ENCODE measurements around the gene MYBPH.

GRCh38 chr1:203184467-203184866, 8.8 kb upstream of the MYBPH start:
- TF ChIP-seq, protein P1, sequence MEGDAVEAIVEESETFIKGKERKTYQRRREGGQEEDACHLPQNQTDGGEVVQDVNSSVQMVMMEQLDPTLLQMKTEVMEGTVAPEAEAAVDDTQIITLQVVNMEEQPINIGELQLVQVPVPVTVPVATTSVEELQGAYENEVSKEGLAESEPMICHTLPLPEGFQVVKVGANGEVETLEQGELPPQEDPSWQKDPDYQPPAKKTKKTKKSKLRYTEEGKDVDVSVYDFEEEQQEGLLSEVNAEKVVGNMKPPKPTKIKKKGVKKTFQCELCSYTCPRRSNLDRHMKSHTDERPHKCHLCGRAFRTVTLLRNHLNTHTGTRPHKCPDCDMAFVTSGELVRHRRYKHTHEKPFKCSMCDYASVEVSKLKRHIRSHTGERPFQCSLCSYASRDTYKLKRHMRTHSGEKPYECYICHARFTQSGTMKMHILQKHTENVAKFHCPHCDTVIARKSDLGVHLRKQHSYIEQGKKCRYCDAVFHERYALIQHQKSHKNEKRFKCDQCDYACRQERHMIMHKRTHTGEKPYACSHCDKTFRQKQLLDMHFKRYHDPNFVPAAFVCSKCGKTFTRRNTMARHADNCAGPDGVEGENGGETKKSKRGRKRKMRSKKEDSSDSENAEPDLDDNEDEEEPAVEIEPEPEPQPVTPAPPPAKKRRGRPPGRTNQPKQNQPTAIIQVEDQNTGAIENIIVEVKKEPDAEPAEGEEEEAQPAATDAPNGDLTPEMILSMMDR (IDR thresholded peaks at IDR 0.05), result no peak
- no peak for TF ChIP-seq EZH2 (IDR thresholded peaks at IDR 0.05; ENCODE audit: borderline replicate concordance, insufficient read depth, low read depth, low read length, poor library complexity, severe bottlenecking)

Measured in B cell (primary cell).